Measurements from ENCODE around the gene FIGNL2. TPM values are rescaled to one million over a fixed set of nuclear protein-coding genes. Genes with fewer than 3 reads are reported as not detected.

FIGNL2 gene
- total RNA-seq, 1 donor from 2014 or later = not detected

DNA sequence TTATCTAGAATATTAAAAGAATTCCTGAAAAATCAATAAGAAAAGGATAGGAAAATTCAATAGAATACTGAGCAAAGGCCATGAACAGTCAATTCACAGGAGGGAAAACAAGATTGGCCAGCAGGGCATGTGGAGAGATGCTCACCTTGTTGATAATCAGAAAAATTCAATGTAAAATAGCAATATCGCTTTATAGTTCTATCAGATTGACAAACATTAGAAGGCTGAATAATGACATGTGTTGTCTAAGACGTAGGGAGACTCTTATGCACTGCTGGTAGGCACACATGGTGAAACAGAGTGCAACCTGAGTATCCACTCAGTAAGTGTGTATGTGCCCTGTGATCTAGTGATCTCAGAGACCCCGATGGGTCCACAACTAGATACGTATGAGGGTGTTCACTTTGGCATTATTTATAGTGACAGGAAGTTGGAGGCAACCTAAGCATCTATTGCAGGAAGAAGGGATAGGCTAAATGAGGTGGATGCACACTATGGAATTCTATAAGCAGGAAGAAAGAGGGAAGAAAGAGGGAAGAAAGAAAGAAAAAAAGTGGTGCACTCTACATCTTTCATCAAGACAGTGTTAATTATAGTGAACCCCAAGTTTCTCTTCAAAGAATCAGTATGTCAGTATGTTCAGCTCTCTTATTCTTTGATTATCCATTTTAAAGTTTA, 35.6 kb upstream of the FIGNL2 start:
- intact Hi-C loops (cut with DNase I) = no loop called here
- DNase-seq (ENCODE audit: extremely low spot score in 2 of 2) = no peak
- no peak overlapping the region for H3K27ac ChIP-seq

DNA sequence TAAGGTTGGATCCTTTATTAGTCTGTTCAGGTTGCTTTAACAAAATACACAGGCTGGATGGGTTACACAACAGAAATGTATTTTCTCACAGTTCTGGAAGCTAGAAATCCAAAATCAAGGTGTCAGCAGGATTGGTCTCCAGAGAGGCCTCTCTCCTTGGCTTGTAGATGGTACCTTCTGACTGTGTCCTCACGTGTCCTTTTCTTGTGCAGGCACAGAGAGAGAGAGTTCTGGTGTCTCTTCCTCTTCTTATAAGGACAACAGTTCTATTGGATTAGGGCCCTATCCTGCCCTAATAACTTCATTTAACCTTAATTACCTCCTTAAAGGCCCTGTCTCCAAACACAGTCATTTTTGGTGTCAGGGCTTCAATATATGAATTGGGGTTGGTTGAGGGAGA, 34.8 kb upstream of the FIGNL2 start:
- intact Hi-C loops (cut with DNase I) = no loop called here
- no peak overlapping the region for H3K27ac ChIP-seq
- TF ChIP-seq POLR2AphosphoS5 (IDR thresholded peaks at IDR 0.05; ENCODE audit: insufficient read depth in 1 of 2, low read depth in 1 of 2) = no peak
- TF ChIP-seq, protein P1, sequence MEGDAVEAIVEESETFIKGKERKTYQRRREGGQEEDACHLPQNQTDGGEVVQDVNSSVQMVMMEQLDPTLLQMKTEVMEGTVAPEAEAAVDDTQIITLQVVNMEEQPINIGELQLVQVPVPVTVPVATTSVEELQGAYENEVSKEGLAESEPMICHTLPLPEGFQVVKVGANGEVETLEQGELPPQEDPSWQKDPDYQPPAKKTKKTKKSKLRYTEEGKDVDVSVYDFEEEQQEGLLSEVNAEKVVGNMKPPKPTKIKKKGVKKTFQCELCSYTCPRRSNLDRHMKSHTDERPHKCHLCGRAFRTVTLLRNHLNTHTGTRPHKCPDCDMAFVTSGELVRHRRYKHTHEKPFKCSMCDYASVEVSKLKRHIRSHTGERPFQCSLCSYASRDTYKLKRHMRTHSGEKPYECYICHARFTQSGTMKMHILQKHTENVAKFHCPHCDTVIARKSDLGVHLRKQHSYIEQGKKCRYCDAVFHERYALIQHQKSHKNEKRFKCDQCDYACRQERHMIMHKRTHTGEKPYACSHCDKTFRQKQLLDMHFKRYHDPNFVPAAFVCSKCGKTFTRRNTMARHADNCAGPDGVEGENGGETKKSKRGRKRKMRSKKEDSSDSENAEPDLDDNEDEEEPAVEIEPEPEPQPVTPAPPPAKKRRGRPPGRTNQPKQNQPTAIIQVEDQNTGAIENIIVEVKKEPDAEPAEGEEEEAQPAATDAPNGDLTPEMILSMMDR (IDR thresholded peaks at IDR 0.05) = no peak
- no peak for TF ChIP-seq POLR2A (IDR thresholded peaks at IDR 0.05)
- H3K4me1 ChIP-seq = peaks cover 18% of the 10 kb centered on the region
- no peak overlapping the region for H3K4me3 ChIP-seq
- no peaks in the 10 kb centered on the region for H3K27me3 ChIP-seq
- no peaks in the 10 kb centered on the region for H3K36me3 ChIP-seq
- H3K9me3 ChIP-seq = no peaks in the 10 kb centered on the region
- DNase-seq (ENCODE audit: extremely low spot score in 2 of 2) = no peak

More for the DNA sequence above, 35.6 kb upstream of the FIGNL2 start:
- TF ChIP-seq POLR2A (IDR thresholded peaks at IDR 0.05) (no peak), POLR2AphosphoS5 (IDR thresholded peaks at IDR 0.05; ENCODE audit: insufficient read depth in 1 of 2, low read depth in 1 of 2) (no peak)
- TF ChIP-seq, protein P1 (IDR thresholded peaks at IDR 0.05) = no peak
- Histone ChIP-seq H3K9me3 (no peaks in the 10 kb centered on the region), H3K4me1 (peaks cover 18% of the 10 kb centered on the region), H3K36me3 (no peaks in the 10 kb centered on the region), H3K4me3 (no peak overlapping the region), H3K27me3 (no peaks in the 10 kb centered on the region)

DNA sequence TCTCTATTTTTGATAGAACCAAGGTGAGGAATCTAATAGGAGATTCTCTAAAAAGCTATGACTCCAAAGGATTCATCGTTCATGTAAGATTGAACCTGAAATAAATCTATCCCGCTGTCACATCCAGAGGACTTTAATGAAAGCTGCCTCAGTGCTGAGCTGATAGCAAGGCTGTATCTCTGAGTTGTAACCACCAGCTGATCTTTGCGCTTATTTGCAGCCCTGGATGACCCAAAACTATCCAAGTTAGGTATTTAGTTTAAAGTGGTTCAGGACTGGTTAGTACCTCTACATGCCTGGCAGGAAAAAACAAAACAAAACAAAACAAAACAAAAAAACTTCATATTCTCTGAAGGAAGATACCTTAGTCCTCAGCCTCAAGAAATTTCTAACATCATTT, 30.6 kb upstream of the FIGNL2 start:
- TF ChIP-seq POLR2A (IDR thresholded peaks at IDR 0.05) (no peak), POLR2AphosphoS5 (IDR thresholded peaks at IDR 0.05; ENCODE audit: insufficient read depth in 1 of 2, low read depth in 1 of 2) (no peak)
- TF ChIP-seq, protein P1 (IDR thresholded peaks at IDR 0.05) = no peak
- intact Hi-C loops (cut with DNase I) = no loop called here

DNA sequence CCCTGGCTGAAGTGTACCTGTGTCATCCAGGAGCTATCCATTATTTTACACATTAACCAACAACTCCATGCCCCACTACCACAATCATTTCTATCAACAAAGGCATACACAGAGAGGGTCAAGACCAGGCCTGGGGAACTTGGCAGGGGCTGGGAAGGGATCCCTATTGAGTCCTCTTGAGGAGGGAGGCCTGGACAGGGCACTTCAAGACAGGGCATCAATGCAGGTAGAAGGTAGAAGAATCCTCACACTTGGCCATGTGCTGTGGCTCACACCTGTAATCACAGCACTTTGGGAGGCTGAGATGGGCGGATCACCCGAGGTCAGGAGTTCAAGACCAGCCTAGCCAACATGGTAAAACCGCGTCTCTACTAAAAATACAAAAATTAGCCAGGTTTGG, 26.0 kb upstream of the FIGNL2 start:
- H3K4me1 ChIP-seq = peaks cover 8% of the 10 kb centered on the region
- H3K9me3 ChIP-seq = no peaks in the 10 kb centered on the region
- intact Hi-C loops (cut with DNase I) = no loop called here
- no peak for TF ChIP-seq POLR2AphosphoS5 (IDR thresholded peaks at IDR 0.05; ENCODE audit: insufficient read depth in 1 of 2, low read depth in 1 of 2)
- TF ChIP-seq POLR2A (IDR thresholded peaks at IDR 0.05) = no peak
- TF ChIP-seq, protein P1 (IDR thresholded peaks at IDR 0.05) = no peak
- no peak for DNase-seq (ENCODE audit: extremely low spot score in 2 of 2)
- H3K4me3 ChIP-seq = no peak overlapping the region
- H3K27me3 ChIP-seq = no peaks in the 10 kb centered on the region
- H3K27ac ChIP-seq = no peak overlapping the region
- no peaks in the 10 kb centered on the region for H3K36me3 ChIP-seq

More for the DNA sequence above, 30.6 kb upstream of the FIGNL2 start:
- Histone ChIP-seq H3K36me3 (no peaks in the 10 kb centered on the region), H3K4me3 (no peak overlapping the region), H3K9me3 (no peaks in the 10 kb centered on the region), H3K27me3 (no peaks in the 10 kb centered on the region), H3K4me1 (no peaks in the 10 kb centered on the region), H3K27ac (no peak overlapping the region)
- DNase-seq (ENCODE audit: extremely low spot score in 2 of 2) = no peak

DNA sequence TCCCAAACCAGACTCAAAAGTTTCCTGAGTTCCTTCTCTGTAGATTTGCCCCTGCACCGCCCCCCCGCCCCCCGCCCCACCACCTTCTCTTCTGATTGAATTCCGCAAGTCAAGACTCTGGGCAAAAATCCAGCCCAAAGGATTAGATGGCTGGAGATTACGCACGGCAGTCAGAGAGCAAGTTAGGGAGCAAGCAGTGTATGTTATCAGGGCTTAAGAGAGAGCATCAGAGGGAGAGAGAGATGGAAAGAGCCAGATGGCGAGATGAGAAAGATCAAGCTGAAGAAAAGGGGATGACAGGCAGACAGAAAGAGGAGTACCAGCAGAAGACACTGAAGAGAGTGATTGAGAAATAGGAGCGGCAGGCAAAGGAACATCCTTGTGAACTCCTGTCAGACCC, 25.5 kb upstream of the FIGNL2 start:
- Histone ChIP-seq H3K4me1 (peaks cover 13% of the 10 kb centered on the region), H3K27me3 (no peaks in the 10 kb centered on the region), H3K9me3 (no peaks in the 10 kb centered on the region), H3K4me3 (no peak overlapping the region), H3K27ac (no peak overlapping the region), H3K36me3 (no peaks in the 10 kb centered on the region)
- TF ChIP-seq, protein P1 (IDR thresholded peaks at IDR 0.05) = no peak
- no peak for DNase-seq (ENCODE audit: extremely low spot score in 2 of 2)
- intact Hi-C loops (cut with DNase I) = no loop called here

Data from vagina (tissue), 2 donors.